ENCODE results near the gene SLC29A3.

DNA sequence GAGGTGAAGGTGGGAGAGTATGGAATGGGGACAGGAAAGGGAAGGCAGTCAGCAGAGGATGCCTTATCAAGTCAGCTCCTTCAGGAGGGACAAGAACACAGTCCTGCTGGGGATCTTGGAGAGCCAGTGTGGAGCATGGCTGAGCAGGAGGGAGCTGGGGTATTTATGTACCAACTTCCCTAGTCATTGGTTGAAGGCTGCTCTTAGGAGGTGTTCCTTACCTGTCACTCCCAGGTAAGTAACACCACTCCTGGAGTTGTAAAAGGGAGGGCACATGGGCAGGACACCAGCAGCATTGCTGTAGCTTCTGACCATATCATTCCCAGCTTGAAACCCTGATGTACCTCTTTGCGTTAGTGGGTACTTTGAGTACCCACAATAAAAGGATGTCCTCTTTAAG, 29.8 kb downstream of the SLC29A3 start:
- TF ChIP-seq GATA3 (IDR thresholded peaks at IDR 0.05; ENCODE audit: low read depth, low read length) (no peak), GATA2 (IDR thresholded peaks at IDR 0.05; ENCODE audit: low read depth, low read length) (no peak)
